DOHH2 (cell line): ENCODE results near the gene FLYWCH1.

Experiments
- CTCF ChIP-seq: fragments of 200-600 bp; sonication (generic); IDR thresholded peaks from one replicate; pipeline ENCODE4 v1.5.1; 2014; ENCODE audit warnings: antibody characterized with exemption, mild to moderate bottlenecking, low read depth, low read length; ENCODE audit not compliant: poor library complexity, severe bottlenecking
- EZH2phosphoT487 ChIP-seq: fragments of 200-600 bp; sonication (generic); IDR thresholded peaks from 2 replicates; pipeline ENCODE4 v1.6.1; 2017; ENCODE audit warnings: borderline replicate concordance, mild to moderate bottlenecking, antibody characterized with exemption, low read length, moderate library complexity, mixed read lengths

- no peak for TF ChIP-seq CTCF
- no peak for TF ChIP-seq EZH2phosphoT487
These were observed 56.6 kb downstream of the FLYWCH1 start for GRCh38 chr16:2968368-2968737.
